GM19043 (cell line): ENCODE data around the gene OR3A3.

Experiments used
- ATAC-seq: cut with Tn5 transposase; IDR thresholded peaks from one replicate; pipeline ENCODE4 v1.9.1; 2021; ENCODE audit warnings: low read depth; ENCODE audit not compliant: unreplicated experiment

OR3A3 gene

GRCh38 chr17:3471599-3471998, 60.4 kb downstream of the OR3A3 start, which contains the start of gene SPATA22:
SPATA22 (minus strand) TSS chr17:3471819; CDS start chr17:3469325, 2,494 bp downstream.
- no peak for ATAC-seq

- ATAC-seq: no peak
These were observed 61.0 kb downstream of the OR3A3 start for GRCh38 chr17:3472137-3472536.
